Vagina (tissue), 2 donors: ENCODE data around the gene TJP1. TPM values are rescaled to one million over a fixed set of nuclear protein-coding genes. Genes with fewer than 3 reads are reported as not detected.

Experiments
- DNase-seq, 2 donors: peaks; one replicate each; pipeline ENCODE4 v3.0.0-alpha.2; 2017; ENCODE audit errors: extremely low spot score in 2 of 2
- H3K27ac ChIP-seq: fragments of 200-600 bp; sonication (generic); one replicate; pipeline ENCODE4 v1.5.1; 2019
- H3K27me3 ChIP-seq: fragments of 200-600 bp; sonication (generic); one replicate; pipeline ENCODE4 v1.5.1; 2019
- H3K36me3 ChIP-seq, 2 donors: fragments of 200-600 bp; sonication (generic); one replicate each; pipeline ENCODE4 v1.5.1; 2017 to 2019
- H3K4me1 ChIP-seq: fragments of 200-600 bp; sonication (generic); one replicate; pipeline ENCODE4 v1.5.1; 2019
- H3K4me3 ChIP-seq, 2 donors: fragments of 200-600 bp; sonication (generic); 1 replicate in 1 of 2; 2 replicates in 1 of 2; pipeline ENCODE4 v1.5.1; 2016 to 2019
- H3K9me3 ChIP-seq: fragments of 200-600 bp; sonication (generic); one replicate; pipeline ENCODE4 v1.5.1; 2019
- POLR2A ChIP-seq, 2 donors: fragments of 450-650 bp; IDR thresholded peaks; one replicate each; pipeline ENCODE4 v1.6.1; 2017; ENCODE audit warnings: antibody characterized with exemption in 2 of 2, mild to moderate bottlenecking in 2 of 2, moderate library complexity in 2 of 2
- POLR2AphosphoS5 ChIP-seq, 2 donors: sonication (generic); formaldehyde crosslinking; IDR thresholded peaks; one replicate each; pipeline ENCODE4 v1.9.0; 2017; ENCODE audit warnings: antibody characterized with exemption in 2 of 2, mild to moderate bottlenecking in 2 of 2, low read depth in 1 of 2; ENCODE audit not compliant: insufficient read depth in 1 of 2
- intact Hi-C: fragments of 100-400 bp; cut with DNase I; formaldehyde crosslinking; loops from one replicate; pipeline ENCODE4 v1.15.1; 2023
- total RNA-seq: library from RNA; depleted of rRNA; stranded (reverse); fragments of >200 nt; gene quantifications from one replicate; pipeline ENCODE4 v1.2.3, GENCODE V29; 2016
- TF ChIP-seq, protein P1 (sequence below), 3 experiments: fragments of 450-650 bp in 2 of 3; fragments of 200-600 bp in 1 of 3; sonication (generic) in 1 of 3; IDR thresholded peaks; one replicate each; pipeline ENCODE4 v1.5.1; 2017 to 2019; ENCODE audit warnings: antibody characterized with exemption in 3 of 3, mild to moderate bottlenecking in 2 of 3, moderate library complexity in 2 of 3

The TJP1 gene
- total RNA-seq, 1 donor from 2014 or later, result 110 TPM

- no peak for DNase-seq
- Histone ChIP-seq H3K27ac (no peak overlapping the region), H3K36me3 (peaks cover 0 to 47% of the 10 kb centered on the region in 2 donors), H3K9me3 (no peaks in the 10 kb centered on the region), H3K4me1 (no peaks in the 10 kb centered on the region), H3K27me3 (no peaks in the 10 kb centered on the region), H3K4me3 (no peak overlapping the region)
- no peak for TF ChIP-seq POLR2AphosphoS5 (IDR thresholded peaks at IDR 0.05; ENCODE audit: insufficient read depth in 1 of 2, low read depth in 1 of 2)
- no peak for TF ChIP-seq POLR2A (IDR thresholded peaks at IDR 0.05)
- TF ChIP-seq, protein P1, sequence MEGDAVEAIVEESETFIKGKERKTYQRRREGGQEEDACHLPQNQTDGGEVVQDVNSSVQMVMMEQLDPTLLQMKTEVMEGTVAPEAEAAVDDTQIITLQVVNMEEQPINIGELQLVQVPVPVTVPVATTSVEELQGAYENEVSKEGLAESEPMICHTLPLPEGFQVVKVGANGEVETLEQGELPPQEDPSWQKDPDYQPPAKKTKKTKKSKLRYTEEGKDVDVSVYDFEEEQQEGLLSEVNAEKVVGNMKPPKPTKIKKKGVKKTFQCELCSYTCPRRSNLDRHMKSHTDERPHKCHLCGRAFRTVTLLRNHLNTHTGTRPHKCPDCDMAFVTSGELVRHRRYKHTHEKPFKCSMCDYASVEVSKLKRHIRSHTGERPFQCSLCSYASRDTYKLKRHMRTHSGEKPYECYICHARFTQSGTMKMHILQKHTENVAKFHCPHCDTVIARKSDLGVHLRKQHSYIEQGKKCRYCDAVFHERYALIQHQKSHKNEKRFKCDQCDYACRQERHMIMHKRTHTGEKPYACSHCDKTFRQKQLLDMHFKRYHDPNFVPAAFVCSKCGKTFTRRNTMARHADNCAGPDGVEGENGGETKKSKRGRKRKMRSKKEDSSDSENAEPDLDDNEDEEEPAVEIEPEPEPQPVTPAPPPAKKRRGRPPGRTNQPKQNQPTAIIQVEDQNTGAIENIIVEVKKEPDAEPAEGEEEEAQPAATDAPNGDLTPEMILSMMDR (IDR thresholded peaks at IDR 0.05), result no peak
- intact Hi-C loops, result no loop called here
Observed at GRCh38 chr15:29712149-29712885, 110.0 kb downstream of the TJP1 start.

GRCh38 chr15:29711531-29711930 lies 110.7 kb downstream of the TJP1 start:
- Histone ChIP-seq H3K4me1 (no peaks in the 10 kb centered on the region), H3K9me3 (no peaks in the 10 kb centered on the region), H3K36me3 (peaks cover 0 to 47% of the 10 kb centered on the region in 2 donors), H3K27ac (no peak overlapping the region), H3K27me3 (no peaks in the 10 kb centered on the region), H3K4me3 (no peak overlapping the region)
- no peak for DNase-seq
- TF ChIP-seq POLR2AphosphoS5 (IDR thresholded peaks at IDR 0.05; ENCODE audit: insufficient read depth in 1 of 2, low read depth in 1 of 2) (no peak), POLR2A (IDR thresholded peaks at IDR 0.05) (no peak)
- TF ChIP-seq, protein P1 (IDR thresholded peaks at IDR 0.05), result no peak
- intact Hi-C loops, result no loop called here

- no peak for DNase-seq
- no peaks in the 10 kb centered on the region for H3K27me3 ChIP-seq
- no peak overlapping the region for H3K4me3 ChIP-seq
- no peak overlapping the region for H3K27ac ChIP-seq
- no peaks in the 10 kb centered on the region for H3K9me3 ChIP-seq
- intact Hi-C loops, result no loop called here
- H3K36me3 ChIP-seq, result peaks cover 0 to 62% of the 10 kb centered on the region in 2 donors
- no peaks in the 10 kb centered on the region for H3K4me1 ChIP-seq
- TF ChIP-seq POLR2AphosphoS5 (IDR thresholded peaks at IDR 0.05; ENCODE audit: insufficient read depth in 1 of 2, low read depth in 1 of 2) (no peak), POLR2A (IDR thresholded peaks at IDR 0.05) (no peak)
- TF ChIP-seq, protein P1 (IDR thresholded peaks at IDR 0.05), result no peak
Observed at GRCh38 chr15:29708519-29708918, 113.7 kb downstream of the TJP1 start.

- DNase-seq, result no peak
- no peak overlapping the region for H3K27ac ChIP-seq
- peaks cover 0 to 76% of the 10 kb centered on the region in 2 donors for H3K36me3 ChIP-seq
- intact Hi-C loops, result no loop called here
- H3K4me1 ChIP-seq, result no peaks in the 10 kb centered on the region
- H3K9me3 ChIP-seq, result no peaks in the 10 kb centered on the region
- no peak overlapping the region for H3K4me3 ChIP-seq
- H3K27me3 ChIP-seq, result no peaks in the 10 kb centered on the region
- TF ChIP-seq, protein P1 (IDR thresholded peaks at IDR 0.05), result no peak
- TF ChIP-seq POLR2AphosphoS5 (IDR thresholded peaks at IDR 0.05; ENCODE audit: insufficient read depth in 1 of 2, low read depth in 1 of 2), result no peak
- TF ChIP-seq POLR2A (IDR thresholded peaks at IDR 0.05), result no peak
Observed at GRCh38 chr15:29704950-29705597, 117.2 kb downstream of the TJP1 start.

- TF ChIP-seq, protein P1 (IDR thresholded peaks at IDR 0.05), result no peak
- no peak for TF ChIP-seq POLR2A (IDR thresholded peaks at IDR 0.05)
- no peak for TF ChIP-seq POLR2AphosphoS5 (IDR thresholded peaks at IDR 0.05; ENCODE audit: insufficient read depth in 1 of 2, low read depth in 1 of 2)
- Histone ChIP-seq H3K27me3 (no peaks in the 10 kb centered on the region), H3K36me3 (peaks cover 0 to 54% of the 10 kb centered on the region in 2 donors), H3K4me3 (no peak overlapping the region), H3K9me3 (no peaks in the 10 kb centered on the region), H3K4me1 (no peaks in the 10 kb centered on the region), H3K27ac (no peak overlapping the region)
- intact Hi-C loops, result no loop called here
- DNase-seq, result no peak
Observed at GRCh38 chr15:29701151-29701550, 121.1 kb downstream of the TJP1 start.
